ENCODE measurements around the gene PLPP1. TPM values are rescaled to one million over a fixed set of nuclear protein-coding genes. Genes with fewer than 3 reads are reported as not detected.

PLPP1 gene
- total and polyA plus RNA-seq, 4 experiments from 2014 or later: 6.1 to 12.4 (median 8.6) TPM

GRCh38 chr5:55453211-55453610, 81.6 kb downstream of the PLPP1 start:
- Histone ChIP-seq H3K4me1 (ENCODE audit: insufficient read depth, low read length) (no peaks in the 10 kb centered on the region), H3K27ac (ENCODE audit: low read depth, low read length) (no peak overlapping the region), H3K9me3 (ENCODE audit: control insufficient read depth in 1 of 2, low read length in 2 of 2) (no peaks in the 10 kb centered on the region), H3K27me3 (ENCODE audit: insufficient read depth, low read length) (no peaks in the 10 kb centered on the region), H3K36me3 (ENCODE audit: insufficient read depth, low read length) (no peaks in the 10 kb centered on the region), H3K4me3 (ENCODE audit: low read length in 2 of 2) (no peak overlapping the region)
- Mint-ChIP-seq H3K27me3 (no peaks in the 10 kb centered on the region), H3K27ac (peak overlapping the region in 1 of 7 donors; percentile 31), H3K36me3 (peaks cover 12 to 19% of the 10 kb centered on the region in 2 donors), H3K4me3 (no peak overlapping the region), H3K4me1 (no peaks in the 10 kb centered on the region), H3K9me3 (no peaks in the 10 kb centered on the region)
- ChIA-PET POLR2A (ENCODE audit: partially characterized antibody) (no interaction called here), CTCF (ENCODE audit: partially characterized antibody) (no interaction called here)
- DNase-seq: no peak
- intact Hi-C loops (cut with micrococcal nuclease): no loop called here

GRCh38 chr5:55451976-55452375, 82.8 kb downstream of the PLPP1 start:
- POLR2A ChIA-PET (ENCODE audit: partially characterized antibody): no interaction called here
- H3K36me3 Mint-ChIP-seq: peaks cover 12 to 19% of the 10 kb centered on the region in 2 donors

GRCh38 chr5:55450050-55450765, 84.6 kb downstream of the PLPP1 start:
- H3K9me3 Mint-ChIP-seq: no peaks in the 10 kb centered on the region
- ChIA-PET CTCF (ENCODE audit: partially characterized antibody) (no interaction called here), POLR2A (ENCODE audit: partially characterized antibody) (no interaction called here)
- no peaks in the 10 kb centered on the region for H3K27me3 Mint-ChIP-seq
- H3K4me3 ChIP-seq (ENCODE audit: low read length in 2 of 2): no peak overlapping the region
- peaks cover 12 to 16% of the 10 kb centered on the region in 2 donors for H3K36me3 Mint-ChIP-seq
- DNase-seq: no peak
- no peaks in the 10 kb centered on the region for H3K27me3 ChIP-seq (ENCODE audit: insufficient read depth, low read length)
- H3K4me1 ChIP-seq (ENCODE audit: insufficient read depth, low read length): no peaks in the 10 kb centered on the region
- peaks cover 0 to under 1% (median 0%) of the 10 kb centered on the region in 4 donors for H3K4me1 Mint-ChIP-seq
- H3K36me3 ChIP-seq (ENCODE audit: insufficient read depth, low read length): no peaks in the 10 kb centered on the region
- H3K9me3 ChIP-seq (ENCODE audit: control insufficient read depth in 1 of 2, low read length in 2 of 2): no peaks in the 10 kb centered on the region
- H3K27ac Mint-ChIP-seq: no peak overlapping the region
- no peak overlapping the region for H3K4me3 Mint-ChIP-seq
- intact Hi-C loops (cut with micrococcal nuclease): no loop called here
- no peak overlapping the region for H3K27ac ChIP-seq (ENCODE audit: low read depth, low read length)

More at GRCh38 chr5:55451976-55452375, 82.8 kb downstream of the PLPP1 start:
- intact Hi-C loops (cut with micrococcal nuclease): no loop called here
- Mint-ChIP-seq H3K27me3 (no peaks in the 10 kb centered on the region), H3K9me3 (no peaks in the 10 kb centered on the region), H3K4me1 (no peaks in the 10 kb centered on the region), H3K27ac (no peak overlapping the region), H3K4me3 (no peak overlapping the region)
- Histone ChIP-seq H3K27me3 (ENCODE audit: insufficient read depth, low read length) (no peaks in the 10 kb centered on the region), H3K4me1 (ENCODE audit: insufficient read depth, low read length) (no peaks in the 10 kb centered on the region), H3K4me3 (ENCODE audit: low read length in 2 of 2) (no peak overlapping the region), H3K27ac (ENCODE audit: low read depth, low read length) (no peak overlapping the region), H3K36me3 (ENCODE audit: insufficient read depth, low read length) (no peaks in the 10 kb centered on the region), H3K9me3 (ENCODE audit: control insufficient read depth in 1 of 2, low read length in 2 of 2) (no peaks in the 10 kb centered on the region)
- DNase-seq: no peak
- CTCF ChIA-PET (ENCODE audit: partially characterized antibody): no interaction called here

- H3K9me3 Mint-ChIP-seq: no peaks in the 10 kb centered on the region
- H3K4me3 Mint-ChIP-seq: no peak overlapping the region
- peaks cover 2 to 9% of the 10 kb centered on the region in 2 donors for H3K36me3 Mint-ChIP-seq
- Histone ChIP-seq H3K4me3 (ENCODE audit: low read length in 2 of 2) (no peak overlapping the region), H3K36me3 (ENCODE audit: insufficient read depth, low read length) (no peaks in the 10 kb centered on the region), H3K27ac (ENCODE audit: low read depth, low read length) (no peak overlapping the region), H3K27me3 (ENCODE audit: insufficient read depth, low read length) (no peaks in the 10 kb centered on the region), H3K9me3 (ENCODE audit: control insufficient read depth in 1 of 2, low read length in 2 of 2) (no peaks in the 10 kb centered on the region), H3K4me1 (ENCODE audit: insufficient read depth, low read length) (no peaks in the 10 kb centered on the region)
- H3K4me1 Mint-ChIP-seq: peaks cover 2 to 5% (median 3%) of the 10 kb centered on the region in 4 donors
- no peaks in the 10 kb centered on the region for H3K27me3 Mint-ChIP-seq
- ChIA-PET CTCF (ENCODE audit: partially characterized antibody) (interaction anchor here (0.5 kb wide), 1 partner anchor 28 kb away, joined by 3 read pairs; no protein-coding TSS in a partner anchor), POLR2A (ENCODE audit: partially characterized antibody) (no interaction called here)
- DNase-seq: no peak
- H3K27ac Mint-ChIP-seq: no peak overlapping the region
- intact Hi-C loops (cut with micrococcal nuclease): no loop called here
Measured at GRCh38 chr5:55446640-55447351, 88.0 kb downstream of the PLPP1 start.

- POLR2A ChIA-PET (ENCODE audit: partially characterized antibody): no interaction called here
- CTCF ChIA-PET (ENCODE audit: partially characterized antibody): no interaction called here
- Mint-ChIP-seq H3K4me1 (peaks cover 10 to 15% (median 11%) of the 10 kb centered on the region in 4 donors), H3K27me3 (no peaks in the 10 kb centered on the region), H3K4me3 (no peak overlapping the region), H3K27ac (peak overlapping the region in 1 of 7 donors; percentile 53), H3K9me3 (no peaks in the 10 kb centered on the region), H3K36me3 (peaks cover 0 to 5% of the 10 kb centered on the region in 2 donors)
- H3K27ac ChIP-seq (ENCODE audit: low read depth, low read length): no peak overlapping the region
- no peaks in the 10 kb centered on the region for H3K36me3 ChIP-seq (ENCODE audit: insufficient read depth, low read length)
- no peaks in the 10 kb centered on the region for H3K27me3 ChIP-seq (ENCODE audit: insufficient read depth, low read length)
- peaks cover 7% of the 10 kb centered on the region for H3K4me1 ChIP-seq (ENCODE audit: insufficient read depth, low read length)
- DNase-seq: no peak
- H3K4me3 ChIP-seq (ENCODE audit: low read length in 2 of 2): no peak overlapping the region
- intact Hi-C loops (cut with micrococcal nuclease): no loop called here
- H3K9me3 ChIP-seq (ENCODE audit: control insufficient read depth in 1 of 2, low read length in 2 of 2): no peaks in the 10 kb centered on the region
Measured at GRCh38 chr5:55445791-55446190, 89.0 kb downstream of the PLPP1 start.

- POLR2A ChIA-PET (ENCODE audit: partially characterized antibody): no interaction called here
- CTCF ChIA-PET (ENCODE audit: partially characterized antibody): interaction anchor here (1.4 kb wide), 1 partner anchor 14 kb away, joined by 3 read pairs; no protein-coding TSS in a partner anchor
- no peaks in the 10 kb centered on the region for H3K36me3 ChIP-seq (ENCODE audit: insufficient read depth, low read length)
- H3K4me3 ChIP-seq (ENCODE audit: low read length in 2 of 2): no peak overlapping the region
- H3K4me3 Mint-ChIP-seq: no peak overlapping the region
- no peak overlapping the region for H3K27ac ChIP-seq (ENCODE audit: low read depth, low read length)
- peak overlapping the region in 4 of 7 donors; percentile 7 to 77 (median 49) for H3K27ac Mint-ChIP-seq
- H3K27me3 Mint-ChIP-seq: no peaks in the 10 kb centered on the region
- H3K9me3 Mint-ChIP-seq: no peaks in the 10 kb centered on the region
- H3K4me1 ChIP-seq (ENCODE audit: insufficient read depth, low read length): peaks cover 19% of the 10 kb centered on the region
- H3K9me3 ChIP-seq (ENCODE audit: control insufficient read depth in 1 of 2, low read length in 2 of 2): no peaks in the 10 kb centered on the region
- peaks cover 2 to 7% of the 10 kb centered on the region in 2 donors for H3K36me3 Mint-ChIP-seq
- DNase-seq: no peak
- H3K27me3 ChIP-seq (ENCODE audit: insufficient read depth, low read length): no peaks in the 10 kb centered on the region
- H3K4me1 Mint-ChIP-seq: peaks cover 24 to 40% (median 29%) of the 10 kb centered on the region in 4 donors
- intact Hi-C loops (cut with micrococcal nuclease): no loop called here
Measured at GRCh38 chr5:55441954-55442353, 92.8 kb downstream of the PLPP1 start.

GRCh38 chr5:55441107-55441771, 93.5 kb downstream of the PLPP1 start:
- ChIA-PET POLR2A (ENCODE audit: partially characterized antibody) (no interaction called here), CTCF (ENCODE audit: partially characterized antibody) (interaction anchor here (1.4 kb wide), 1 partner anchor 15 kb away, joined by 3 read pairs; no protein-coding TSS in a partner anchor)
- H3K4me1 Mint-ChIP-seq: peaks cover 25 to 40% (median 29%) of the 10 kb centered on the region in 4 donors
- no peaks in the 10 kb centered on the region for H3K27me3 Mint-ChIP-seq
- Histone ChIP-seq H3K36me3 (ENCODE audit: insufficient read depth, low read length) (no peaks in the 10 kb centered on the region), H3K4me1 (ENCODE audit: insufficient read depth, low read length) (peaks cover 19% of the 10 kb centered on the region), H3K27ac (ENCODE audit: low read depth, low read length) (no peak overlapping the region), H3K27me3 (ENCODE audit: insufficient read depth, low read length) (no peaks in the 10 kb centered on the region), H3K9me3 (ENCODE audit: control insufficient read depth in 1 of 2, low read length in 2 of 2) (no peaks in the 10 kb centered on the region), H3K4me3 (ENCODE audit: low read length in 2 of 2) (no peak overlapping the region)
- H3K36me3 Mint-ChIP-seq: peaks cover 4 to 10% of the 10 kb centered on the region in 2 donors
- H3K4me3 Mint-ChIP-seq: peak overlapping the region in 1 of 8 donors; percentile 2
- DNase-seq: no peak
- H3K9me3 Mint-ChIP-seq: peaks cover 0 to 3% (median 2%) of the 10 kb centered on the region in 8 donors
- intact Hi-C loops (cut with micrococcal nuclease): no loop called here
- H3K27ac Mint-ChIP-seq: peak overlapping the region in 6 of 7 donors; percentile 8 to 85 (median 76)

Data from CD4-positive, alpha-beta memory T cell (primary cell).